ENCODE data around the gene RNF148. TPM values are rescaled to one million over a fixed set of nuclear protein-coding genes. Genes with fewer than 3 reads are reported as not detected.

The RNF148 gene
- polyA plus RNA-seq, 1 donor = 0.12 TPM

Other genes starting within 250 kb of the RNF148 start
- 0.10 TPM for gene RNF133, start 3.8 kb downstream of the RNF148 start, polyA plus RNA-seq
- gene CADPS2, start 183.5 kb upstream of the RNF148 start, polyA plus RNA-seq = 15.1 TPM